ENCODE data around the gene CUL9. TPM values are rescaled to one million over a fixed set of nuclear protein-coding genes. Genes with fewer than 3 reads are reported as not detected.

Gene CUL9
- total and polyA plus RNA-seq, 2 donors (not counting 1 experiment from before 2014, with no cell fraction given), result 6.7 to 32.2 TPM

GRCh38 chr6:43144879-43145278 lies 37.1 kb upstream of the CUL9 start:
- no peaks in the 10 kb centered on the region for H3K79me2 ChIP-seq (ENCODE audit: control insufficient read depth, insufficient read depth, low read length)
- H3K27me3 ChIP-seq (ENCODE audit: control insufficient read depth, insufficient read depth, low read length), result no peaks in the 10 kb centered on the region
- DNase-seq (ENCODE audit: low read depth in 2 of 2), result no peak
- no peak overlapping the region for H3K27ac ChIP-seq (ENCODE audit: insufficient read depth, low read length)
- no peak overlapping the region for H3K4me3 ChIP-seq (replicated peaks in 1 of 4; ENCODE audit: control extremely low read depth in 1 of 4, insufficient read depth in 1 of 4, low read depth in 3 of 4, low read length in 4 of 4)
- no peaks in the 10 kb centered on the region for H3K9me3 ChIP-seq (ENCODE audit: control insufficient read depth, insufficient read depth, low read depth, low read length)
- H3K9ac ChIP-seq (ENCODE audit: insufficient read depth, low read length), result no peak overlapping the region
- no peaks in the 10 kb centered on the region for H4K20me1 ChIP-seq (ENCODE audit: control insufficient read depth, extremely low read depth, insufficient read depth, low read length)
- H2AFZ ChIP-seq (ENCODE audit: low read length), result no peak overlapping the region
- no peak overlapping the region for H3K4me2 ChIP-seq (ENCODE audit: extremely low read depth, insufficient read depth, low read length)
- H3K4me1 ChIP-seq (ENCODE audit: control insufficient read depth, extremely low read depth, insufficient read depth, low read length), result peaks cover 2% of the 10 kb centered on the region
- TF ChIP-seq EZH2 (IDR thresholded peaks at IDR 0.05; ENCODE audit: low read length, missing control alignments) (no peak), CTCF (conservative IDR thresholded peaks at IDR 0.05 in 1 of 2, IDR thresholded peaks at IDR 0.05 in 1 of 2; ENCODE audit: low read depth in 1 of 2, low read length in 2 of 2) (no peak)
- peaks cover 5% of the 10 kb centered on the region for H3K36me3 ChIP-seq (ENCODE audit: control insufficient read depth, insufficient read depth, low read length)

DNA sequence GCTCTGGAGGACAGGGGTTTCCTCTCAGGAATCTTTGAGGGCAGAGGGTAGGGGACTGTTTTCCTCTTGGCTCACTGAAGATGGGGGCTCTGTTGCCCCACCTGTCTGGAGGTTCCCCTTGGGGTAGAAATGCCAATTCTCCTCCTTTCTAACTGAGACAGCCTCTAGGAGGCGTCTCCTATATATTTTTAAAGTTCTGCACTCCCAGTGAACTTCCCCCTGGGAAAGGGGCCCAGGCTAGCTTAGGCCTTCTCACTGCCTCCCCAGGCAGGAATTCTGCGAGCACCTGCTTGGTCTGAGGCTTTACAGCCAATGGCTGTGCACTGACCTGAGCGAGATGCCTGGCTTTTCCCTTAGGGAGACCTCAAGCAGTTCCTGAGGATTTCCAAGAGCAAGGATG lies 35.7 kb upstream of the CUL9 start:
- Histone ChIP-seq H3K27me3 (ENCODE audit: control insufficient read depth, insufficient read depth, low read length) (no peaks in the 10 kb centered on the region), H3K9ac (ENCODE audit: insufficient read depth, low read length) (no peak overlapping the region), H3K4me1 (ENCODE audit: control insufficient read depth, extremely low read depth, insufficient read depth, low read length) (peaks cover 2% of the 10 kb centered on the region), H3K9me3 (ENCODE audit: control insufficient read depth, insufficient read depth, low read depth, low read length) (no peaks in the 10 kb centered on the region), H3K4me3 (replicated peaks in 1 of 4; ENCODE audit: control extremely low read depth in 1 of 4, insufficient read depth in 1 of 4, low read depth in 3 of 4, low read length in 4 of 4) (no peak overlapping the region), H4K20me1 (ENCODE audit: control insufficient read depth, extremely low read depth, insufficient read depth, low read length) (no peaks in the 10 kb centered on the region), H3K36me3 (ENCODE audit: control insufficient read depth, insufficient read depth, low read length) (peaks cover 5% of the 10 kb centered on the region), H3K79me2 (ENCODE audit: control insufficient read depth, insufficient read depth, low read length) (no peaks in the 10 kb centered on the region), H3K27ac (ENCODE audit: insufficient read depth, low read length) (no peak overlapping the region), H3K4me2 (ENCODE audit: extremely low read depth, insufficient read depth, low read length) (no peak overlapping the region), H2AFZ (ENCODE audit: low read length) (no peak overlapping the region)
- TF ChIP-seq CTCF (conservative IDR thresholded peaks at IDR 0.05 in 1 of 2, IDR thresholded peaks at IDR 0.05 in 1 of 2; ENCODE audit: low read depth in 1 of 2, low read length in 2 of 2) (no peak), EZH2 (IDR thresholded peaks at IDR 0.05; ENCODE audit: low read length, missing control alignments) (no peak)
- no peak for DNase-seq (ENCODE audit: low read depth in 2 of 2)

DNA sequence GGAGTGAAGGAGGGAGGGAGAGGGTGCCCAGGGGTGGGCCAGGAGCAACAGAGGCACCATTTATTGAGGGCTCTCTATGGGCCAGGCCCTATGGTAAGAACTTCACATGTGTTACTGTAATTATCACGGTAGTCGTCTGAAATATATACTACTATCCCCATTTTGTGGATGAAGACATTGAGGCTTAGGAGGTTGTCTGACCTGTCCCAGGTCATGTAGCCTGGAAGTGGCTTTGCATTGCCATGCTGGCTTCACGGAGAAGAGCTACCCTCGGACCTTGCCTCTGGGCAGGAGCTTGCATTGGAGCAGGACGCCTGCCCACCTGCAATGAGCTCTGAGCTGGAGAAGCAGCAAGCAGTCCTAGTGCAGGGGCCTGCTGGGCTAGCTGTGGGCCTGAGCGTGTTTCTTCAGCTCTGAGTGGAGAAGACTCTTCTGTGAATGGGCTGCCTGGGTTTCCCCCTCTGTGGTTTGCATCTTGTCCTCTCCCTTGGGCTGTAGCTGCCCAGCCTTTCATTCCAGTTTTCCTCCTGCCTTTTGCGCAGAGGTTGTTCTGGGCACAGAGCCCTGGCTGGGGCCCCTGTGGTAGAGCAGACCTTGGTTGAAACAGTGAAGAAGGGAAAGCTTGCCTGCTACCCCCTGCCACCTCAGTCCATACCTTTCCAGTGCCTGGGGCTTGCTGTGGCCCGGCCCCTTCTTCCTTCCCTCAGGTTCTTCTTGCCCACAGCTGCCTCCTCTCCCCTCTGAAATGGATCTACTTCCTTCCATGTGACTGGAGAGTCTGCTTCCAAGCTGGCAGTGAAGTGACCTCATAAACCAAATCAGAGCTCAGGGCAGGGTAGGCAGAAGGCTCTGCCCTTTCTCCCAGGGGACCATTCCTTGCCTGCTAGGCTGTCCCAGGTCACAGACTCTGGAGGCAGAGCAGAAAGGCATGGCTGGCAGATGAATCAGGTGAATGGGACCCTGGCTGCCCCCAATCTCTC lies 35.0 kb upstream of the CUL9 start:
- no peak overlapping the region for H3K4me3 ChIP-seq (replicated peaks in 1 of 4; ENCODE audit: control extremely low read depth in 1 of 4, insufficient read depth in 1 of 4, low read depth in 3 of 4, low read length in 4 of 4)
- TF ChIP-seq CTCF (conservative IDR thresholded peaks at IDR 0.05 in 1 of 2, IDR thresholded peaks at IDR 0.05 in 1 of 2; ENCODE audit: low read depth in 1 of 2, low read length in 2 of 2) (no peak), EZH2 (IDR thresholded peaks at IDR 0.05; ENCODE audit: low read length, missing control alignments) (no peak)
- H4K20me1 ChIP-seq (ENCODE audit: control insufficient read depth, extremely low read depth, insufficient read depth, low read length), result no peaks in the 10 kb centered on the region
- no peaks in the 10 kb centered on the region for H3K9me3 ChIP-seq (ENCODE audit: control insufficient read depth, insufficient read depth, low read depth, low read length)
- H3K9ac ChIP-seq (ENCODE audit: insufficient read depth, low read length), result no peak overlapping the region
- no peak for DNase-seq (ENCODE audit: low read depth in 2 of 2)
- H3K27ac ChIP-seq (ENCODE audit: insufficient read depth, low read length), result no peak overlapping the region
- H3K4me2 ChIP-seq (ENCODE audit: extremely low read depth, insufficient read depth, low read length), result no peak overlapping the region
- peaks cover 2% of the 10 kb centered on the region for H3K4me1 ChIP-seq (ENCODE audit: control insufficient read depth, extremely low read depth, insufficient read depth, low read length)
- H3K27me3 ChIP-seq (ENCODE audit: control insufficient read depth, insufficient read depth, low read length), result no peaks in the 10 kb centered on the region
- H3K36me3 ChIP-seq (ENCODE audit: control insufficient read depth, insufficient read depth, low read length), result peaks cover 5% of the 10 kb centered on the region
- no peak overlapping the region for H2AFZ ChIP-seq (ENCODE audit: low read length)
- H3K79me2 ChIP-seq (ENCODE audit: control insufficient read depth, insufficient read depth, low read length), result no peaks in the 10 kb centered on the region

All from fibroblast of lung (primary cell).